Cardiac septum (tissue), 1 donor: ENCODE measurements around the gene REV3L. TPM values are rescaled to one million over a fixed set of nuclear protein-coding genes. Genes with fewer than 3 reads are reported as not detected.

Source experiments
- DNase-seq: peaks from one replicate; pipeline ENCODE4 v3.0.0-alpha.2; 2020; ENCODE audit warnings: low spot score
- intact Hi-C: fragments of 100-400 bp; cut with DNase I; formaldehyde crosslinking; loops from one replicate; pipeline ENCODE4 v1.14.0; 2022
- total RNA-seq: library from RNA; stranded (reverse); fragmentation: NEBNext Ultra II Directional; extraction: Animal tissue kit (Norgen Biotek cat#: 25700); gene quantifications from one replicate; pipeline ENCODE4 v1.2.1, GENCODE V29; 2021
- donor health status: DM: no; HTN: no; CAD: no.

Gene REV3L
- total RNA-seq, 1 donor from 2014 or later = 17.8 TPM

DNA sequence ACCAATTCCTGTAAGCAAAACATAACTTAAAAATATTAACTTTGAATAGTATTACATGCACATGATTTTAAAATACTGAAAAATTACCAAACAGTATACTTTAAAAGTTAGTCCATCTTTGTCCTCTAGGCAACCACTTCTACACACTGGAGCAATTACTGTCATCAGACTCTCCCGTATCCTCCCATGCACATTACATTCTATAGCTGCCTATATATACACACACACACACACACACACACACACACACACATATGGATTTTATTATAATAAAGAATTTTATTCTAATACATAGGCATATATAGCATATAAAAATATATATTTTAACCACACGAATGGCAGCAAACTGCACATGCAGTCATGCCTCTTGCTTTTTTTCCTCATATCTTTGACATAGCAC lies 8.2 kb downstream of the REV3L start:
- intact Hi-C loops = no loop called here
- DNase-seq = no peak

DNA sequence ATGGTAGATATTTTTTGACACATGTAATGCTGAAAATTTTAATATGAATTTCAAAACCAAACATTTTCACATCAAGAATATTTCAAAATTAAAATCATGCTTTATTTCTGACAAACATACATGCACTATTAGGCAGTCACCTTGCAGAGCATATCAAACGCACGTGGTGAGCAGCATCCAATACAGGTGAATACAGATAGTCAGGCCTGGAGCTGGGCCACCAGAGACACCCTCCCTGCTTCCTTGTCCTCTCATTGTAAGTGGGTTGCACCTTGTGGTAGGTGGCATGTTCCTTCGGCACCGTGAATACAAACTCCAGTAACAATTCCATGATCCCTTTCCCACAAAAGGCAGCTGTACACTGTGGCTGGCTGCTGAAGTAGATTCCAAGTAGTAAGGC lies 8.9 kb downstream of the REV3L start:
- intact Hi-C loops = no loop called here
- DNase-seq = no peak

DNA sequence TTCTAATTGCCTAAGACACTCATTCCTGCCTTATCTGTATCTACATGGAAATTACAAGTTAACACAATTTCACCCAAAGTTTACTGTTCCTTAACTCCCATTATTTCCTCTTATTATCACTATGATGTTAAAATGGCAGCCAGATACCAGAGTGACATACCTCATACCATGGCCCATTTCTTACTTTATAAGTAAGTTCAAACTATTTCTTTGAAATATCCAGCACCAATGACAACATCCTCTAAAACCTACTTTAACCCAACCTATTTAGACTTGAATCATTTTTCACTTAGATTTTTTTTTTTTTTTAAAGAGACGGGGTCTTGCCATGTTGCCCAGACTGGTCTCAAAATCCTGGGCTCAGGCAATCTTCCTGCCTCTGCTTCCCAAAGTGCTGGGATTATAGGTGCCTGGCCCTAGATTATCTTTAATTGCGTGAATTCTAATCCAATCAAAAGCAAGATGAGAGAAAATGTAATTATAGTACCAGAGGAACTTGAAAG lies 10.0 kb downstream of the REV3L start:
- DNase-seq = no peak
- intact Hi-C loops = no loop called here

DNA sequence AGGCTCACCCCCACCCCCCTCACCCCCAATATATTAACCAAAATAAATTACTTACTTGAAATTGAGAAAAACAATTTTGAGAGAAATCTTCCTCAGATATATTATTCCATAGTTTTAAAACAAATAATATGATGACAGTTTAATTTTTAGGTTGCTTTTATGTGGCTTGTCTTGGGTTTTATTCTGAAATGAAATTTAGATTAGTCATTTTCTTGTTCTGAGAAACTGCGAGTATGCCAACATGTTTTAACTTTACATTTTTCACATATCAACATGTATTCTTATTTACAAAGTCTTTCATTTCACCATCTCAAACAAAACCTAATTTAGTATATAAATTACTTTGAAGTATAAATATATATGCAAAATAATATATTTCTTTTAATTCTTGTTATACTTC lies 11.1 kb downstream of the REV3L start:
- DNase-seq = no peak
- intact Hi-C loops = no loop called here

DNA sequence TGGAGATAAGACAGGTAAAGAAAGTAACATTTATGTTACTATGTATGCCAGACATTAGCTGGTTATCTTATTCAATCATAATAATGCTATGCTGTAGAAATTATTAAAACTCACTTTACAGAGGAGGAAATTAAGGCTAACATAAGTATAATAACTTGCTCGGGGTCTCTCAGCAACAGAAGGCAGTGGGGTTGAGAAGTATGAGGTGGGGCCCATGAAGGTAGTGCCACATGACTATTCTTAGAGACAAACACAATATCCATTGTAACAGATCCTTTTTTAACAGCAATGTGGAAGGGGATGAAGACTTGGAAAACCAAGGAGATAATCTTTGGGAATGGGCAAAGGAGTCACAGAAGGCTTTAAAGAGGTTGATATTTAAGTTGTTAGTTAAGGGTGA lies 11.5 kb downstream of the REV3L start:
- intact Hi-C loops = no loop called here
- DNase-seq = no peak

DNA sequence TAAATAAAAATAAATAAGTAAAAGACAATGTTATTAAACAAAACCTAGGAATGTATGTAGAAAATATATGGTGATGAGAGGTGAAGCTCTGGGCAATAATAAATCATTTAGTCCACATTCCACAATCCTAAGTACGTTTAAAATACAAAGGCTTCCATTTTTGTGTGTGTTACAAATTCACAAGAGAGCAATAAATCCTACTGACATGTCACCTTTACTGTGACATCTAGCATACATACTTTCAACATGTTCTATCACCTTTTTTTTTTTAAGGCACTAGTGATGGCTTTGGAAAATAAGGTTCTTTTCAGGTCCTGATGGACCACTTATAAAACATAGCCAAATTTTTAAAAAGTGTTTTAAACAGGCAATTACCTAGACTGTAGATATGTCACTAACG lies 12.0 kb downstream of the REV3L start:
- intact Hi-C loops = no loop called here
- DNase-seq = no peak

DNA sequence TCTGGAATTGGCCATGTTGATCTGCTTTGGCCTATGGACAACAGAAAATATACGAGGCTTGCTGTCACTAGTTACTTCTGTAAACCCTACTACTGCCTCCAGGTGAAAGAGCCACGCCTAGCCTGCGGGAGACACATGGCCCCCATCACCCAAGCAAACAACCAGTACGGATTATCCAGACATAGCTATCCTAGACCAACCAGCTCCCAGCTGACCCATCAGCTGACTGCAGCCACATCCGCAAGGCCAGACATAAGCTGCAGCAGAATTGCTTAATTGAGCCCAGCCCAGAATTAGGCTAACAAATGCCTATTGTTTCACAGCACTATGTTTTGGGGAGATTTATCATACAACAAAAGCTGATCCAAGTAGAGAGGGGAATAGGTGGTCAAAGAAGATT lies 13.5 kb downstream of the REV3L start:
- intact Hi-C loops = no loop called here
- no peak for DNase-seq

DNA sequence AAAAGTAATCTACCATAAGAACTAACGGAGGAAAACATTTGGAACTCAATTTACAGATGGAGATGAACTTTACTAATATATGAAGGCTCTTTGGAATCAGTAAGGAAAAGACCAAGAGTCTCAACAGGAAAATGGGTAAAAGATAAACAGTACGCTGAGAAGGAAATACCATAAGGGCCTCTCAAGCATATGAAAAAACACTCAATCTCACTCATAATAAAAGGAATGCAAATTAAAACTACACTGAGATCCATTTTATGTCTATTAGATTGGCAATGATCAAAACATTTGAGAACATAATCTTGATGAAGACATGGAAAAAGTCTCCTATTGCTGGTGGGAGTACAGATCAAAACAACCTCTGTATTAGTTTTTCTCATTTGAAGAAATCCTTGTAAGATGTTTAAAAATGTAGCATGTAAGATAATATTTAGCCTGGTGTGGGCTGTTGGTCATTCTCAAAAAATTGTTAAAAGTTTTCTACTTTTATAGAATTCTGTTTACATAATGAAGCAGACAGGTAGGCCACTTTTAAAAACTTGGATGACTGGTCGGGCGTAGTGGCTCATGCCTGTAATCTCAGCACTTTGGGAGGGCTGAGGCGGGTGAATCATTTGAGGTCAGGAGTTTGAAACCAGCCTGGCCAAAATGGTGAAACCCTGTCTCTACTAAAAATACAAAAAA lies 14.5 kb downstream of the REV3L start:
- intact Hi-C loops = no loop called here
- DNase-seq = no peak

DNA sequence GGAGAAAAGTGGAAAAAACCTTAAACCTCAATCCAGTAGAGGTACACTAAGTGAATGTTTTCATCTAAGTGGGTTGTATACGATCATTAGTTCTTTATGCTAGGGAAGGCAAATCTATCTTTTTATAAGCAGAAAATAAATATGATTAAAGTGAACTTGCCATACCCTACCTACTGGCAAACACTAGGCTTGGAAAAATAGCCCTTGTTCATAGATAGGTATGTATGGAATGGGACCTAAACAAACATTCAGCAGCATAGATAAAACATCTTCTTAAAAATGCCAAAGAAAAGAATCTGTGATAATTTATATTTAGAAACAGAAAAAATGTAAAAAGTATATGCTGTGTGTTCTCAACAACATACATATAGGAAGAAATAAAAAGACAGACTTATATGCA lies 18.8 kb downstream of the REV3L start:
- intact Hi-C loops = no loop called here
- DNase-seq = no peak

DNA sequence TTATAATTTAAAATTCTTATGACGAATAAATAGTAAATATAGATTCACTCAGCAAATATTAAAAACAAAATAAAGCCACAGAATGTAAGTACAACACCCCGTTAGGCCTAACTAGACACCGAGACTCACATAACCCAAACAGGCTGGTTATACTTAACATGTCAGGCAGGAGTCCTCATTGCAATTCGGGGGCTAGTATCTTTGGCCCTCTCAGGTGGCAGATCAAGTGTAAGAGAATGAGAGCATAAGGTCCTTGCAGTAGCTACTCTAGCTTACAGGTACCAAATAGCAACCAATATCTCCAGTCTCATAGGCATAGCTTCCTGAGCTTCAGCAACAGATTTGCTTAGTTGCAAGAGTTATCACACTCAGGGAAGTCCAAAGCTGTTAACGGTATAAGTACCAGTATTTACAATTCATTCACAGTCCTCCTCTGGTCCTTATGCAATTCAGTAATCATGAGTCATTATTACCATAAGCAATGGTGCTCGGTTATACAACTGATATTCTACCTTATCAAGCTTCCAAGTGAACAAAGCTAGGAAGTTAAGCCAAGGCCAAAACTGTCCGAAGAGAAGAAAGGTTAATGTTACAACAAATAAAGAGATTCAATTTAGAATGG lies 20.1 kb downstream of the REV3L start:
- intact Hi-C loops = no loop called here
- no peak for DNase-seq

DNA sequence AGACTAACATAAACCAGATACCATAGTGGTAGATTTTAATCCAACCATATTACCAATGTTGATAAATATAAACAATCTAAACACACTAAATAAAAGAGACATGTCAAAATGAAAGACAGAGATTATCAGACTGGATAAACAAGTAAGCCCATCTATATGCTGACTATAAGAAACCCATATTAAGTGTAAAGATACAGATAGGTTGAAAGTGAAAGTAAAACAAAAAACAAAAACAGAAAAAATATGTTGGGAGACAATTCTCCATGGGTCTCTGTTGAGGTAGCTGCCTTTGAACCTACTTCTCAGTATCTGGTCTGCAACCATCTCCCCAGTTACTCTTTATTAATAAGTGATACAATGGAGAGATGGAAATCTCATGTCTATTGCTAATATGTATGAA lies 21.2 kb downstream of the REV3L start:
- intact Hi-C loops = no loop called here
- DNase-seq = no peak

DNA sequence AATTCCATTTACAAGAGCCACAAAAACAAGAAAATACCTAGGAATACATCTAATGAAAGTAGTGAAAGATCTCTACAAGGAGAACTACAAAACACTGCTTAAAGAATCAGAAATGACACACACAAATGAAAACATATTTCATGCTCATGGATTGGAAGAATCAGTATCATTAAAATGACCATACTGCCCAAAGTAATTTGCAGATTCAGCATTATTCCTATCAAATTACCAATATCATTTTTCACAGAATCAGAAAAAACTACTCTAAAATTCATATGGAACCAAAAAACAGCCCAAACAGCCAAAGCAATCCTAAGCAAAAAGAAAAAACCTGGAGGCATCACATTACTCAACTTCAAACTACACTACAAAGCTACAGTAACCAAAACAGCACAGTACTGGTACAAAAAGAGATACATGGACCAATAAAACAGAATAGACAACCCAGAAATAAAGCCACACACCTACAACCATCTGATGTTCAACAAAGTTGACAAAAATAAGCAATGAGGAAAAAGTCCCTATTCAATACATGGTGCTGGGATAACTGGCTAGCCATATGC lies 24.3 kb downstream of the REV3L start:
- intact Hi-C loops = no loop called here
- DNase-seq = no peak

DNA sequence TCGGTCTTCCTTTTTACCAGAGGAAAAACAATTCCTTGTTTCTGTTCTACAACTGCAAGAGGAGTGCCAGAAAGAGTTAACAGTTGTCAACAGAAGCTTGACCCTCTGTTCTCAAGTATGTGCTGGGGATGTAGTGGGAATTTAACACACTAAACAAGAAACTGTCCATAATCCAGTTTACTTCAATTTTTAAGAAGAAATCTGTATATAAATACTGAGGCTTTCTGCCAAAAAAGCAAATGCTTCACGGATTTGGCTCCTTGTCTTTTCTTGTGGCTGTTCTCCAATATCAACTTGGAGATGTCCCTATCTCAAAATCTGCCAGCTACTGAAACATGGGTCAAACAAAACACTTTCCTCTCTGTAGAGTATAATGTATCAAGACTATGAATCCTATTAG lies 26.8 kb downstream of the REV3L start:
- intact Hi-C loops = no loop called here
- no peak for DNase-seq

DNA sequence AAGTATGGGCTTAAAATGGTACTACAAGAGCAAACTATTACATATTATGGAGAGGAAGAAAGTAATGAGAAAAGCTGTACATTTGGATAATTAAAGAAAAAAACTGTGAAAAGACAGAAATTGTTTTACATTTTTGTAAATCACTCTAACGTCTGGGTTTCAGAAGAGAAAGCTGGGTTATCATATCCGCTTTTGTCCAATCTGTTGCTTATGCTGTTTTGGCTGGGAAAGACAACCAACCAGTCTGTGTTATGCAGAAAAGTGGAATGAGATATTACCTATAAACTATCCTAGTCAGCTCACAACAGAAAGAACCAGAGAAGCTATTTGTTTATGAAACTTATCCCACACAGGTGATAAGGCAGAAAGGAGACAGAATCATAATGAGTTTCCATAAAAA lies 32.4 kb downstream of the REV3L start:
- intact Hi-C loops = no loop called here
- DNase-seq = no peak

DNA sequence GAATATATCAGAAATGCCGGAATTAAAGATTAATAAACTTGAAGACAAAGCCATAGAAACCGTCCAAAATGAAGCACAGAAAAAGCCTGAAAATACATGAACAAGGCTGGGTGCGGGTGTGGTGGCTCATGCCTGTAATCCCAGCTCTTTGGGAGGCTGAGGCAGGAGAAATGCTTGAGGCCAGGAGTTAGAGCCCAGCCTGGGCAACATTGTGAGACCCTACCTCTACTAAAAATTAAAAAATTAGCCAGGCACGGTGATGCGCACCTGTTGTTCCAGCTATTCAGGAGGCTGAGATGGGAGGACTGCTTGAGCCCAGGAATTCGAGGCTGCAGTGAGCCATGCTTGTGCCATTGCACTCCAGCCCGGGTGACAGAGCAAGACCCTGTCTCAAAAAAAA lies 32.9 kb downstream of the REV3L start:
- DNase-seq = no peak
- intact Hi-C loops = no loop called here

DNA sequence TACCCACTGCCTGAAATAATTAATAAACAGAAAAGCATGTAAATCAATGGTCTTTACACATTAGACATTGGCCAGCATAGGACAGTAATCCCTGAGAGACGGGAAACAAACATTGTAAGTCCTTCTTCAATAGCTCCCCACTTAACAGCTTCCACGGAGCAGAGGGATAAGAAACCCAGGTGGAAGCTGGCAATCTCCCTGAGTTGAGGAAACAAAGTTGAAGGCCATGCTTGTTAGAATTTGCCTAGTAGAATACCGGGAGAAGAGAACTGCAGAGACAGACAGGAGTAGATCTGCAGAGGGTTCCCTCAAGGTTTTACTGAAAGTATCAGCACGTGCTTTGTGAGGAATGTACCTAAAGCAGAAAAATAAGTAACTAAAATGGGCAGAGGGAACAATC lies 33.9 kb downstream of the REV3L start:
- intact Hi-C loops = no loop called here
- no peak for DNase-seq

DNA sequence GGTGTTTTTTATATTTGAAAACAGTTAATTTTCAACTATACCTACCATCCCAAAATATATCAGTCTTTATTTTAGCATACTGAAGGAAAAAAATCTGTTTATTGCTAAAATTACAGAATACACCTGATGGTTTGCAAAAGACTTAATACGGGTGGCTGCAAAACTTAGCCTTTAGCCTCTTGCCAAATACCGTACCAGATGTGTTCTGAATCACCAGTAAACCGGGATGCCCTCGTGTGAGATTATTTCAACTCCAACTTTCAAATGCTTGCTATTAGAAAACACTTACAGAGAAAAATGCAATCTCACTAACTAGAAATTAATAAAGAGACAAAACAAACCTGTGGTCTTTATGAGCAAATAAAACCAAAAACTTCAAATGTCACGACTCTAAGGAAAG lies 36.0 kb downstream of the REV3L start:
- intact Hi-C loops = no loop called here
- no peak for DNase-seq

DNA sequence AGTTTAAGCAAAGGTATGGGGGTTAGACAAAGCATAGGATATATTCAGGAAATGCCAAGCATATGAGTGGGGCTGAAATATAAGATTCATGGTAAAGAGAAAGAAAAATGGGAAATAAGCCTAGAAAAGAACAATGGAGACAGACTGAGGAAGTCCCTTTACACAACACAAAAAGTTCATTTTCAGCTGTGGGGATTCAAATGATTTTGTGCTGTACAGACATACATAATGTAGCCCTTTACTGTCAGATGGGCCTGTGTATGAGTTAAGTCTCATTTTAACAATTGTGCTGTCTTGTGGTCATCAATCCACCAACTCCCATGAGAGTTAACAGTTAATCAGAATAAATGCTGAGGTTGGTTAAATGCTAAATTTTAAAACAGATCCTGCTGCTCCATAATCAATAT lies 37.2 kb downstream of the REV3L start:
- intact Hi-C loops = no loop called here
- DNase-seq = no peak

DNA sequence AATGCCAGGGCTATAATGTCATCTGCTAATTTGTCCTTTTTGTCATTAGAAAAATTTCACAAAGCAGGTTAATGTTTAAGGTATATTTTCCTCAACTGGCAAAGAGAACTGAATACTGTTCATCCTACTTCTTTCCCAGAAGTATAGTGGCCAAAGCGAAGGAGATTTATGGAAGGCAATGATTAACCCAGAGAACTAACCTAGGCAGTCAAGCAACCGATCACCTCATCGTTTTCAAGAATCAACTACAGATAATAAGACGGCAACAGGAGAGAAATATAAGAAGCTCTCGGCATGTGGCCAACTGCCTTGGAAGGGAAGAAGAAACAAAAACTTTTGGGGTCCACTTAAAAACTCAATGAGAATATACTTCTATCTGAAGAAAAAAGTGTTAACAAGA lies 38.2 kb downstream of the REV3L start:
- DNase-seq = no peak
- intact Hi-C loops = no loop called here

DNA sequence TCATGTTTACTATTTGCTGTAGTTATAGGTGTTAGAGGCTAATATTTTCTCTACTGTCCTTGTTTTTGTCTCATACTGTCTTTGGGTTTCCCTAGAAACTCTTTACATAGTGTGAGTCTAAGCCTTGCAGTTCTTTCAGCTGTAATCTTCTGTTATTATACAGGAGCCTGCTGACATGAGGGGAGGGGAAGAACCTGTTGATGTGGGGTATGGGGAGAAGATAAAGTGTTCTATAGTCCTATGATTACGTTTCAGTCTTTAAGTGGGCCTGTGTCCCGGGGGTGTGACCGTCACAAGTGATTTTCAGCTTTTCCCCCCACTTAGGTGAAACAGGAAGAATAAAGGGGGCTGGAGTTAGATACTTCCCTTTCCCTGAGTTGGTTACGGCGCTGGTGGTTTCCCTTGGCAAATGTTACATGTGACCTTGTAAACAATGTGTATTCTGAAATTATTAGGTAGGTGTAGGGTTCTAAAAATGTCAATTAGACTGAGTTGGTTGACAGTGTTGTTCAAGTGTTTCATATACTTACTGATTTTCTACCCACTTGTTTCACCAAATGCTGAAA lies 41.3 kb downstream of the REV3L start:
- DNase-seq = no peak
- intact Hi-C loops = no loop called here

DNA sequence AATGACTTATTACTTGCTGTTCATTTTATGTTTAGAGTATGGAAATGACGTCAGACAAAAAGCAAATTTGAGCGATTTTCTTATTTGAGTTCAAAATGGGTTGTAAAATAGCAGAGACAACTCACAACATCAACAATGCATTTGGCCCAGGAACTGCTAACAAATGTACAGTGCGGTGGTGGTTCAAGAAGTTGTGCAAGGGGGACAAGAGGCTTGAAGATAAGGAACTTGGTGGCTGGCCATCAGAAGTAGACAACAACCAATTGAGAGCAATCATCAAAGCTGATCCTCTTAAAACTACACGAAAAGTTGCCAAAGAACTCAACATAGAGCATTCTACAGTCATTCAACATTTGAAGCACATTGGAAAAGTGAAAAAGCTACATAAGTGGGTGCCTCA lies 43.8 kb downstream of the REV3L start:
- intact Hi-C loops = no loop called here
- DNase-seq = no peak
